Endothelial cell of umbilical vein (primary cell): ENCODE results near the gene IP6K1. TPM values are rescaled to one million over a fixed set of nuclear protein-coding genes. Genes with fewer than 3 reads are reported as not detected.

ENCODE experiments used
- BruUV-seq: library from RNA; stranded (reverse); fragments of 400-500 nt; replicated peaks from 2 replicates; lab custom pipeline; 2021; lab: Mats Ljungman, UMichigan
- CTCF ChIA-PET: fragments of 300-600, 350-600 bp; sonication (Branson Sonifier 250); formaldehyde crosslinking; loops from one replicate; lab custom pipeline; 2021; ENCODE audit warnings: antibody characterized with exemption, inconsistent platforms; lab: Charles Lee
- POLR2A ChIA-PET: fragments of 300-600, 350-600 bp; sonication (Branson Sonifier 250); formaldehyde crosslinking; loops from one replicate; lab custom pipeline; 2021; ENCODE audit warnings: antibody characterized with exemption, inconsistent platforms; lab: Charles Lee
- DNase-seq: peaks from one replicate; pipeline ENCODE4 v3.0.0-alpha.2; 2011; ENCODE audit warnings: low read depth, low spot score
- FAIRE-seq: peaks from 2 replicates; lab custom pipeline; 2011; peaks lifted over from hg19 to GRCh38; lab: Jason Lieb, UNC
- H2AFZ ChIP-seq: 2 replicates; pipeline ENCODE4 v1.6.0; 2012; ENCODE audit warnings: low read depth, low read length, control low read depth, inconsistent platforms
- H3K27ac ChIP-seq: 2 replicates; pipeline ENCODE4 v1.5.1; 2011; ENCODE audit warnings: low read depth, mild to moderate bottlenecking, control low read depth, low read length, moderate library complexity; ENCODE audit not compliant: insufficient read depth
- H3K27me3 ChIP-seq, 2 experiments: 2 replicates each; pipeline versions ENCODE4 v1.6.0 to v1.6.1; 2011; ENCODE audit warnings: low read length in 2 of 2, mixed read lengths in 1 of 2; ENCODE audit not compliant: control insufficient read depth in 2 of 2, insufficient read depth in 2 of 2
- H3K36me3 ChIP-seq, 2 experiments: 2 replicates in 1 of 2; 3 replicates in 1 of 2; pipeline ENCODE4 v1.5.1; 2011; ENCODE audit warnings: low read length in 2 of 2, mild to moderate bottlenecking in 1 of 2, moderate library complexity in 1 of 2; ENCODE audit not compliant: control insufficient read depth in 2 of 2, insufficient read depth in 2 of 2; ENCODE audit errors: extremely low read depth in 1 of 2
- H3K4me1 ChIP-seq: 3 replicates; pipeline ENCODE4 v1.5.1; 2011; ENCODE audit warnings: mild to moderate bottlenecking, low read length; ENCODE audit not compliant: control insufficient read depth, insufficient read depth; ENCODE audit errors: extremely low read depth
- H3K4me2 ChIP-seq: 2 replicates; pipeline ENCODE4 v1.6.1; 2011; ENCODE audit warnings: low read length, control low read depth, mixed read lengths; ENCODE audit not compliant: insufficient read depth
- H3K4me3 ChIP-seq, 3 experiments: fragments of 200-600 bp in 1 of 3; sonication (generic), shearing (Covaris generic) in 1 of 3; replicated peaks in 1 of 3; 2 replicates each; pipeline ENCODE4 v1.5.1; 2011 to 2016; ENCODE audit warnings: control low read depth in 3 of 3, low read length in 3 of 3, mild to moderate bottlenecking in 2 of 3, inconsistent platforms in 1 of 3, low read depth in 1 of 3, moderate library complexity in 1 of 3; ENCODE audit not compliant: insufficient read depth in 1 of 3
- H3K79me2 ChIP-seq: 2 replicates; pipeline ENCODE4 v1.6.0; 2012; ENCODE audit warnings: low read length, inconsistent platforms; ENCODE audit not compliant: control insufficient read depth, insufficient read depth
- H3K9ac ChIP-seq: replicated peaks from 2 replicates; pipeline ENCODE3; 2011; ENCODE audit warnings: low read length, control low read depth; ENCODE audit not compliant: insufficient read depth; ENCODE audit errors: extremely low read depth
- H3K9me1 ChIP-seq: replicated peaks from 3 replicates; pipeline ENCODE4 v1.6.0; 2011; ENCODE audit warnings: mild to moderate bottlenecking, low read length; ENCODE audit not compliant: control insufficient read depth, insufficient read depth; ENCODE audit errors: extremely low read depth
- H3K9me3 ChIP-seq: replicated peaks from 2 replicates; pipeline ENCODE4 v1.5.1; 2012; ENCODE audit warnings: low read length, inconsistent platforms; ENCODE audit not compliant: control insufficient read depth, insufficient read depth
- H4K20me1 ChIP-seq: replicated peaks from 2 replicates; pipeline ENCODE3; 2011; ENCODE audit warnings: mild to moderate bottlenecking, low read length; ENCODE audit not compliant: control insufficient read depth, insufficient read depth; ENCODE audit errors: extremely low read depth
- CTCF ChIP-seq, 2 donors: IDR thresholded peaks; 1 replicate in 1 of 2; 2 replicates in 1 of 2; pipeline ENCODE4 v1.5.1; 2011; ENCODE audit warnings: low read length in 2 of 2, mild to moderate bottlenecking in 2 of 2, moderate library complexity in 2 of 2, control low read depth in 1 of 2, inconsistent platforms in 1 of 2, low read depth in 1 of 2; ENCODE audit not compliant: insufficient read depth in 1 of 2; ENCODE audit errors: extremely low read depth in 1 of 2
- EZH2 ChIP-seq: IDR thresholded peaks from 2 replicates; pipeline ENCODE4 v1.6.1; 2012; ENCODE audit warnings: borderline replicate concordance, low read depth, mild to moderate bottlenecking, moderate library complexity, low read length, inconsistent platforms; ENCODE audit not compliant: severe bottlenecking
- FOS ChIP-seq: IDR thresholded peaks from 2 replicates; pipeline ENCODE4 v1.6.1; 2011; ENCODE audit warnings: mild to moderate bottlenecking, low read length, moderate library complexity, borderline replicate concordance; ENCODE audit not compliant: insufficient read depth
- GATA2 ChIP-seq: IDR thresholded peaks from 2 replicates; pipeline ENCODE4 v1.7.0; 2011; ENCODE audit warnings: low read depth, mild to moderate bottlenecking, moderate library complexity, mixed read lengths, low read length; ENCODE audit not compliant: insufficient read length, insufficient read depth
- JUN ChIP-seq: IDR thresholded peaks from 2 replicates; pipeline ENCODE4 v1.6.1; 2011; ENCODE audit warnings: borderline replicate concordance, low read depth; ENCODE audit not compliant: insufficient read length, insufficient read depth
- MAX ChIP-seq: IDR thresholded peaks from 2 replicates; pipeline ENCODE4 v1.6.1; 2011; ENCODE audit not compliant: insufficient read depth, insufficient read length
- MYC ChIP-seq: IDR thresholded peaks from one replicate; pipeline ENCODE4 v1.6.1; 2011; ENCODE audit warnings: mild to moderate bottlenecking, low read depth, low read length
- POLR2A ChIP-seq: IDR thresholded peaks from 2 replicates; pipeline ENCODE4 v1.6.1; 2012; ENCODE audit warnings: low read depth, mild to moderate bottlenecking, control low read depth, low read length
- POLR2AphosphoS5 ChIP-seq: IDR thresholded peaks from 2 replicates; pipeline ENCODE4 v1.6.1; 2012; ENCODE audit warnings: low read depth, mild to moderate bottlenecking, control low read depth, low read length, moderate library complexity; ENCODE audit not compliant: insufficient read depth
- dilution Hi-C: fragments of 300-500 bp; cut with MboI; formaldehyde crosslinking; loops from one replicate; pipeline ENCODE4 v1.15.0; 2019; ENCODE audit warnings: low sequenced_read_pairs; ENCODE audit not compliant: extremely low pct_ligation_motif_present
- intact Hi-C: fragments of 100-400 bp; cut with micrococcal nuclease; formaldehyde crosslinking; loops from one replicate; pipeline ENCODE4 v1.10.0; 2022
- polyA plus RNA-seq, 4 experiments: library from polyadenylated mRNA; depleted of rRNA in 3 of 4; stranded (reverse) in 3 of 4; unstranded in 1 of 4; fragments of >200 nt; gene quantifications; 2 replicates each; pipeline versions ENCODE4 v1.2.1 to v1.2.3, GENCODE V29; 2011 to 2012; ENCODE audit warnings: missing spikeins in 1 of 4
- total RNA-seq: library from RNA; stranded (reverse); gene quantifications from 2 replicates; pipeline ENCODE4 v1.2.3, GENCODE V29; 2021

Gene IP6K1
- total and polyA plus RNA-seq, 2 donors (not counting 3 experiments of a cell fraction or from before 2014, with no cell fraction given): 42.7 to 60.8 TPM

GRCh38 chr3:49794926-49795905, 8.9 kb upstream of the IP6K1 start:
- Histone ChIP-seq H3K9me3 (no peaks in the 10 kb centered on the region), H2AFZ (no peak overlapping the region), H4K20me1 (no peaks in the 10 kb centered on the region), H3K9me1 (no peaks in the 10 kb centered on the region), H3K9ac (no peak overlapping the region), H3K27me3 (no peaks in the 10 kb centered on the region), H3K4me2 (no peak overlapping the region), H3K27ac (no peak overlapping the region), H3K79me2 (no peaks in the 10 kb centered on the region), H3K4me3 (no peak overlapping the region), H3K4me1 (peaks cover 3% of the 10 kb centered on the region), H3K36me3 (no peaks in the 10 kb centered on the region)
- ChIA-PET POLR2A (no interaction called here), CTCF (interaction anchor here (1.4 kb wide), 1 partner anchor 23 kb away, joined by 3 read pairs; no protein-coding TSS in a partner anchor)
- TF ChIP-seq MYC (no peak), EZH2 (no peak), GATA2 (no peak), MAX (no peak), CTCF (IDR thresholded peaks at IDR 0.05; ENCODE audit: extremely low read depth in 1 of 2, insufficient read depth in 1 of 2, low read depth in 1 of 2, low read length in 2 of 2) (no peak), FOS (no peak), POLR2AphosphoS5 (no peak), JUN (no peak), POLR2A (no peak)
- dilution Hi-C loops: no loop called here
- DNase-seq (no peak), FAIRE-seq (no peak)
- no TSS peak for BruUV-seq
- intact Hi-C loops: no loop called here
